ENCODE results near the gene TMEM167B.
"Not testable (repeated sequence)": the region's sequence is repeated elsewhere in the genome, so short reads cannot be mapped to it uniquely, and the experiment has no call there.

Gene TMEM167B

GRCh38 chr1:109140392-109140791, 49.8 kb downstream of the TMEM167B start:
- ATAC-seq (ENCODE audit: insufficient read depth, low read depth): no peak
- H3K9me3 ChIP-seq (ENCODE audit: insufficient read depth, low read length, severe bottlenecking): no peaks in the 10 kb centered on the region

GRCh38 chr1:109142260-109142659, 51.7 kb downstream of the TMEM167B start:
- no peak overlapping the region for H3K9ac ChIP-seq (ENCODE audit: low read depth, low read length)
- H3K9me3 ChIP-seq (ENCODE audit: insufficient read depth, low read length, severe bottlenecking): no peaks in the 10 kb centered on the region
- no peak overlapping the region for H2AFZ ChIP-seq (ENCODE audit: low read depth, low read length)
- H3K4me1 ChIP-seq (ENCODE audit: insufficient read depth, low read length): no peaks in the 10 kb centered on the region
- H3K36me3 ChIP-seq (ENCODE audit: insufficient read depth, low read length): no peaks in the 10 kb centered on the region
- no peak overlapping the region for H3K4me2 ChIP-seq (ENCODE audit: insufficient read depth, low read length)
- DNase-seq (no peak), ATAC-seq (ENCODE audit: insufficient read depth, low read depth) (no peak)
- H3K27me3 ChIP-seq (ENCODE audit: insufficient read depth, low read length, poor library complexity): no peaks in the 10 kb centered on the region
- no peak overlapping the region for H3K27ac ChIP-seq (ENCODE audit: low read length)
- H4K20me1 ChIP-seq (ENCODE audit: insufficient read depth, low read length): no peaks in the 10 kb centered on the region
- H3K79me2 ChIP-seq (ENCODE audit: insufficient read depth, low read length): no peaks in the 10 kb centered on the region
- no peak overlapping the region for H3K4me3 ChIP-seq (ENCODE audit: low read depth in 1 of 2, low read length in 2 of 2)
- TF ChIP-seq, protein P1, sequence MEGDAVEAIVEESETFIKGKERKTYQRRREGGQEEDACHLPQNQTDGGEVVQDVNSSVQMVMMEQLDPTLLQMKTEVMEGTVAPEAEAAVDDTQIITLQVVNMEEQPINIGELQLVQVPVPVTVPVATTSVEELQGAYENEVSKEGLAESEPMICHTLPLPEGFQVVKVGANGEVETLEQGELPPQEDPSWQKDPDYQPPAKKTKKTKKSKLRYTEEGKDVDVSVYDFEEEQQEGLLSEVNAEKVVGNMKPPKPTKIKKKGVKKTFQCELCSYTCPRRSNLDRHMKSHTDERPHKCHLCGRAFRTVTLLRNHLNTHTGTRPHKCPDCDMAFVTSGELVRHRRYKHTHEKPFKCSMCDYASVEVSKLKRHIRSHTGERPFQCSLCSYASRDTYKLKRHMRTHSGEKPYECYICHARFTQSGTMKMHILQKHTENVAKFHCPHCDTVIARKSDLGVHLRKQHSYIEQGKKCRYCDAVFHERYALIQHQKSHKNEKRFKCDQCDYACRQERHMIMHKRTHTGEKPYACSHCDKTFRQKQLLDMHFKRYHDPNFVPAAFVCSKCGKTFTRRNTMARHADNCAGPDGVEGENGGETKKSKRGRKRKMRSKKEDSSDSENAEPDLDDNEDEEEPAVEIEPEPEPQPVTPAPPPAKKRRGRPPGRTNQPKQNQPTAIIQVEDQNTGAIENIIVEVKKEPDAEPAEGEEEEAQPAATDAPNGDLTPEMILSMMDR (IDR thresholded peaks at IDR 0.05; ENCODE audit: borderline replicate concordance, extremely low read depth, low read length, poor library complexity, severe bottlenecking): no peak

More at GRCh38 chr1:109140392-109140791, 49.8 kb downstream of the TMEM167B start:
- Histone ChIP-seq H3K27me3 (ENCODE audit: insufficient read depth, low read length, poor library complexity) (no peaks in the 10 kb centered on the region), H4K20me1 (ENCODE audit: insufficient read depth, low read length) (no peaks in the 10 kb centered on the region), H2AFZ (ENCODE audit: low read depth, low read length) (no peak overlapping the region; the same call in 1 of the 2 replicates), H3K4me1 (ENCODE audit: insufficient read depth, low read length) (no peaks in the 10 kb centered on the region), H3K36me3 (ENCODE audit: insufficient read depth, low read length) (no peaks in the 10 kb centered on the region), H3K27ac (ENCODE audit: low read length) (no peak overlapping the region), H3K4me2 (ENCODE audit: insufficient read depth, low read length) (no peak overlapping the region), H3K4me3 (ENCODE audit: low read depth in 1 of 2, low read length in 2 of 2) (no peak overlapping the region), H3K9ac (ENCODE audit: low read depth, low read length) (no peak overlapping the region), H3K79me2 (ENCODE audit: insufficient read depth, low read length) (no peaks in the 10 kb centered on the region)
- TF ChIP-seq EZH2 (IDR thresholded peaks at IDR 0.05; ENCODE audit: borderline replicate concordance, low read depth, low read length, severe bottlenecking): no peak
- TF ChIP-seq, protein P1 (IDR thresholded peaks at IDR 0.05; ENCODE audit: borderline replicate concordance, extremely low read depth, low read length, poor library complexity, severe bottlenecking): no peak
- DNase-seq: no peak

- not testable (repeated sequence) for H3K79me2 ChIP-seq (ENCODE audit: insufficient read depth, low read length); H3K27me3 ChIP-seq (ENCODE audit: insufficient read depth, low read length, poor library complexity); ATAC-seq (ENCODE audit: insufficient read depth, low read depth); H3K27ac ChIP-seq (ENCODE audit: low read length); H2AFZ ChIP-seq (ENCODE audit: low read depth, low read length); H3K4me3 ChIP-seq (ENCODE audit: low read depth in 1 of 2, low read length in 2 of 2); H3K4me1 ChIP-seq (ENCODE audit: insufficient read depth, low read length); H3K9ac ChIP-seq (ENCODE audit: low read depth, low read length); H3K4me2 ChIP-seq (ENCODE audit: insufficient read depth, low read length); H3K36me3 ChIP-seq (ENCODE audit: insufficient read depth, low read length); H4K20me1 ChIP-seq (ENCODE audit: insufficient read depth, low read length); DNase-seq; H3K9me3 ChIP-seq (ENCODE audit: insufficient read depth, low read length, severe bottlenecking)
Measured at GRCh38 chr1:109142725-109143124, 52.2 kb downstream of the TMEM167B start.

Data from DND-41 (cell line).